ENCODE data around the gene TENM3.

DNA sequence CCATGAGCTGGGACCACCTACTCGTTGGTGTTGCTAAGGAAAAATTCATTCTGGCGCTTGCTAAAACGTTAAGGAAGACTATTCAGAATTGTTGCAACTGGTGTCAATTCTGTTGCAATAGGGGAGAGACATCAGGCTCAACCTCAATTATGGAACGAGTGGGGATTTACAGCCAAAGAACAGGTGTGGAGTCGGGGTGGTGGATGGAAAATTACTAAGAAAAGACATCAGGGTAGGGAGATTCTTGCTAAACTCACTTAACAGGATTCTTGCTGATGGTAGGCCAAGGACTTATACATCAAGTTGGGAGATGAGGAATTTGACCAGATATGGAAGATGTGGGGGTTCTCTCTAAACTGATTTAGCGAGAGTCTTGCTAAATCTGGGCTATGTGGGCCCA, 139.7 kb downstream of the TENM3 start:
- TF ChIP-seq AFF4 (CRISPR knock-in tag; IDR thresholded peaks at IDR 0.05; ENCODE audit: borderline replicate concordance) (no peak), NR1H2 (CRISPR knock-in tag; IDR thresholded peaks at IDR 0.05) (no peak), CREB1 (CRISPR knock-in tag; IDR thresholded peaks at IDR 0.05) (no peak), E2F4 (CRISPR knock-in tag; IDR thresholded peaks at IDR 0.05; ENCODE audit: borderline replicate concordance, low read depth) (no peak), ATF2 (CRISPR knock-in tag; IDR thresholded peaks at IDR 0.05; ENCODE audit: borderline replicate concordance, low read depth) (no peak)
- TF ChIP-seq, protein P1, sequence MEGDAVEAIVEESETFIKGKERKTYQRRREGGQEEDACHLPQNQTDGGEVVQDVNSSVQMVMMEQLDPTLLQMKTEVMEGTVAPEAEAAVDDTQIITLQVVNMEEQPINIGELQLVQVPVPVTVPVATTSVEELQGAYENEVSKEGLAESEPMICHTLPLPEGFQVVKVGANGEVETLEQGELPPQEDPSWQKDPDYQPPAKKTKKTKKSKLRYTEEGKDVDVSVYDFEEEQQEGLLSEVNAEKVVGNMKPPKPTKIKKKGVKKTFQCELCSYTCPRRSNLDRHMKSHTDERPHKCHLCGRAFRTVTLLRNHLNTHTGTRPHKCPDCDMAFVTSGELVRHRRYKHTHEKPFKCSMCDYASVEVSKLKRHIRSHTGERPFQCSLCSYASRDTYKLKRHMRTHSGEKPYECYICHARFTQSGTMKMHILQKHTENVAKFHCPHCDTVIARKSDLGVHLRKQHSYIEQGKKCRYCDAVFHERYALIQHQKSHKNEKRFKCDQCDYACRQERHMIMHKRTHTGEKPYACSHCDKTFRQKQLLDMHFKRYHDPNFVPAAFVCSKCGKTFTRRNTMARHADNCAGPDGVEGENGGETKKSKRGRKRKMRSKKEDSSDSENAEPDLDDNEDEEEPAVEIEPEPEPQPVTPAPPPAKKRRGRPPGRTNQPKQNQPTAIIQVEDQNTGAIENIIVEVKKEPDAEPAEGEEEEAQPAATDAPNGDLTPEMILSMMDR (IDR thresholded peaks at IDR 0.05), result no peak
- TF ChIP-seq, protein P2, sequence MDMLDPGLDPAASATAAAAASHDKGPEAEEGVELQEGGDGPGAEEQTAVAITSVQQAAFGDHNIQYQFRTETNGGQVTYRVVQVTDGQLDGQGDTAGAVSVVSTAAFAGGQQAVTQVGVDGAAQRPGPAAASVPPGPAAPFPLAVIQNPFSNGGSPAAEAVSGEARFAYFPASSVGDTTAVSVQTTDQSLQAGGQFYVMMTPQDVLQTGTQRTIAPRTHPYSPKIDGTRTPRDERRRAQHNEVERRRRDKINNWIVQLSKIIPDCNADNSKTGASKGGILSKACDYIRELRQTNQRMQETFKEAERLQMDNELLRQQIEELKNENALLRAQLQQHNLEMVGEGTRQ (CRISPR knock-in tag; IDR thresholded peaks at IDR 0.05), result no peak
